NCI-H2196 treated with DMSO at 0.1 percent for 48 hours (cell line): ENCODE measurements around the gene SCN5A.

Experiments used
- DNase-seq: peaks from one replicate; lab custom pipeline; 2025; ENCODE audit not compliant: unreplicated experiment; lab: John Stamatoyannopoulos, UW

The SCN5A gene

GRCh38 chr3:38603731-38604131 lies 45.8 kb downstream of the SCN5A start:
- DNase-seq, result no peak

DNA sequence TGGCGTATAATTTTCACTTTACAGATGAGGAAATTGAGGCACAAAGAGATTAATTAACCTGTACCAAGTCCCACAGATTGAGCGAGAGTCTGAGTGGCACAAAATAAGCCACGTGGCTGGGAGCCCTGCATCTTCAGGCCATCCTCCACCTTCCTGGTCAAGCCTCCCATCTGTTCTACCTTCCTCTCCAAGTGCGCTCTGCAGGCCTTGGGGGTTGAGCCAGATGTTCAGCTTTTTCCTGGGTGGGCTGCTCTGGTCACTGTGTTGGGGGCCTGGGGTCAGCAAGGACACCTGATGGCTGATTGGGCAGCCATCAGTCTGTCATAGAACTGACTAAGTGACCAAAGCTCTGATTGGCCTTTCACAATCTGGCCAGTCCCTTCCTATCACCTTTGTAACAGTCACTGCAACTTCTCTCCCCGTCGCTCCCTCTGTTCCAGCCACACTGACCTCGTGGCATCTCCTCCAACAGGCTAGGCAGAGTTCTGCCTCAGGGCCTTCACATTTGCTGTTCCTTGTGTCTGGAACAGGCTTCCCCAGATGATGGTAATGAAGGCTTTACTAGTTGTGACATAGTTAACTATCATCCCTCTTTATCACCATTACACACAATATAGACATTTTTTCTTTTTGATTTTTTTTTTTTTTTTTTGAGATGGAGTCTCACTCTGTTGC lies 46.8 kb downstream of the SCN5A start:
- DNase-seq, result no peak

DNA sequence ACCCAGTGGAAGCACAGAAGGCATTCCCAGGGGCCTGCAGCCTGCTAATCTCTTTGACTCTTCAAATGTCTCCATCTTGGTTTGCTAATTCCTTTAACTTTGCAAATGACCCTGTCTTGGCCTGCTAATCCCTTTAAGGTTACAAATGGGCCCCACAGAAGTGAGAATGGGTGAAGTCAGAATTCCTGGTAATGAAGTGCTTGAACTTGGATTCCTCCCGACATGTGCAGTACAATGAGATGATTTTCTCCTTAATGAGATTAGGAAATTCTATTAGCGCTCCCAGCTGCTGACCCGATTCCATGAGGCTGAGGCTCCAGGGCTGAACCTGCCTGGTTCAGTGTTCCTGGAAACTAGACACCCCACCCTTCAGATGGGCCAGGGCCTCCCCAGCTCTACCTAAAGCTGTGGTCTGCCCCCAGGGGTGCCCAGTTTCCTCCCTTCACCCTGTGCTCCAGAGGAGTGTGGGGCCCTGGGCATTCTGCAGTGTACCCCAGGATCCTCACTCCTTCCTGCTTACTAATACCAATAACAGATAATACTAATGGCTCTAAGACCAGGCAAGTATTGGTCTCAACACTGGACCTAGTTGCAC lies 47.4 kb downstream of the SCN5A start:
- DNase-seq, result no peak

- no peak for DNase-seq
Observed at GRCh38 chr3:38600551-38600950, 48.9 kb downstream of the SCN5A start.

- DNase-seq, result no peak
Observed at GRCh38 chr3:38599886-38600285, 49.6 kb downstream of the SCN5A start.

GRCh38 chr3:38598791-38599190 lies 50.7 kb downstream of the SCN5A start:
- DNase-seq, result no peak

GRCh38 chr3:38597502-38598060 lies 51.9 kb downstream of the SCN5A start:
- DNase-seq, result no peak

- DNase-seq, result no peak
Observed at GRCh38 chr3:38595393-38595792, 54.1 kb downstream of the SCN5A start.

DNA sequence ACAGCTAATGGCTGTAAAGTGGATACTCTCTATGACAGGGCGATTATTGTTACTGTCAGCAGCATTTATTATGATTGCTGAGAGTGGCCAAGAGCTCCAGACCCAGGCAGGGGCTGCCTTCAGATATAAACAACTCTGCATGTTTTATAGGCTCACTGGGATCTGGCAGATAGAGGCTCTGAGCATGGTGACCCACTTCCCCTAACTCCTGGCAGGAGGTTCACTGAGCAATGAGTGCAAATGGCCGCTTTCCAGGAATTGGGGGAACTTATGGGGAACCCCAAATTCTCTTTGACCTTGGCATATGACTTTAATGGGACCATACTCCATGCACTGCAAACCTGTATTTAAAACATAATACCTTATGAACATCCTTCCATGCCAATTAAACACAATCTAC lies 59.0 kb downstream of the SCN5A start:
- no peak for DNase-seq

DNA sequence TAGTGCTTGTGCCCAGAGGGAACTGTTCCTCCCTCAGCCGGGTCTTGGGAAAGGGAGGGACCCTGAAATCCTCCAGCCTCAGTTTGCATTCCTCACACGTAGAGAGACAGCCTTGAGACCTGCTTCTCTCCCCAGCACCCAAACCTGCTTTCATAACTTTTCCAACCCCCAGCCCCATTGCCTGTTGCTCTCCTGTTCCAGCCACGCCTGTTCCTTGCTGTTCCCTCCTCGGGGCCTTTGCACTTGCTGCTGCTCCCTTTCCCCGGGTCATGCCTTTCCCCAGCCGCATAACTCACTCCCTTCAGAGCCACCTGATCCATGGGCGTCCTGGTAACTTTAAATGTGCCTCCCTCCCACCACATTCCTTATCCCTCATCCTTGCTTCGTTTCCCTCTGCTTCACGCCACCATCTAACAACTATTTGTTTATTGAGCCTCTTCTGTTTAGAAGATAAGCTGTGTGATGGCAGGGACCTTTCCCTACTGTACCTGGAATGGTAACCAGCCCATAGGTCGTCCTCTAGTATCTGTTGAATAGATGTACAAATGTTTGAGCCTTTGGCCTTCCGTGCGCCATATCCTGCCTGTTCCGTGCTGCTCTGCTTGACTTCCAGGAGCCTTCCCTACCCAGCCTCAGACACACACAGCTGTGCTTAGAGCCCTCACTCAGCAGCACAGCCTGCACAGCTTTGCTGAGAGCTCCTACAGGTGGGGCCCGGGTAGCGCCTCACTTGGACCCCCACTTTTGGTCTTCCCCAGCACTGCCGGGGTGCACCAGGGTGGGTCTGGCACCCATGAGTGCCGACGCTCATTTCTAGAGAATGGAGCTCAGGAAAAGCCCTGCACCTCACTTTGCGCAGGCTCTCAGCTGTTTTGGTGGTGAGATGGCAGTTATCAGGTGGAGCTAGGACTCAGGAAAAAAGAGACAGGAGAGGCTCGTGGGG lies 60.2 kb downstream of the SCN5A start:
- DNase-seq, result no peak

DNA sequence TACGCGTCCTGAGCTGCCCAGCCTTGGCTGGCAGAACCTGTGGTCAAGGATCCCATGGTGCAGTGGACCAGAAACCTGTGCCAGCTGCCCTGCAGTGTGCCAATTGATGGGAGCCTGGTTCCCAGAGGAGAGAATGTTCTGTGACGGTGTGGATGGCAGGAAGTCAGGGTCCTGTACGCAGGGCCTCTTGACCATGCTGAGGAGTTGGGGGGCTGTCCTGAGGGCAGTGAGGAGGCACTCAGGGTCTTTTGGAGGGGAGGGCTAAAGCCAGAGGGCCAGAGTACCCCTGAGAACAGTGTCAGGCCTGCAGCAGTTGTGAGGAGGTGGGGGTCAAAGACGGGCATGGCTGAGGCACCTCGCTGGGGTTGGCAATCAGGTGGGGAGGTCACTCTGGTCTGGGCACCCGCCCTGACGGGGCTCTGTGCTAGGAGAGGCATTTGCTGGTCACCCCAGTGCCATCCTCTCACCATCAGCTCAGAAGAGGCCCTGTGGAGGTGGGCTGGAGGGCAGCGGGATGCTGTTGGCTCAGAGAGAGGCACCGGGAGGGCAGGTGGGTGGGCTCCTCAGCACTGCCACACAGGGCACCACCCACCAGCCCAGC lies 61.0 kb downstream of the SCN5A start:
- DNase-seq, result no peak

- DNase-seq, result no peak
Observed at GRCh38 chr3:38587548-38588131, 61.8 kb downstream of the SCN5A start.

- DNase-seq, result no peak
Observed at GRCh38 chr3:38586546-38587520, 62.7 kb downstream of the SCN5A start.

DNA sequence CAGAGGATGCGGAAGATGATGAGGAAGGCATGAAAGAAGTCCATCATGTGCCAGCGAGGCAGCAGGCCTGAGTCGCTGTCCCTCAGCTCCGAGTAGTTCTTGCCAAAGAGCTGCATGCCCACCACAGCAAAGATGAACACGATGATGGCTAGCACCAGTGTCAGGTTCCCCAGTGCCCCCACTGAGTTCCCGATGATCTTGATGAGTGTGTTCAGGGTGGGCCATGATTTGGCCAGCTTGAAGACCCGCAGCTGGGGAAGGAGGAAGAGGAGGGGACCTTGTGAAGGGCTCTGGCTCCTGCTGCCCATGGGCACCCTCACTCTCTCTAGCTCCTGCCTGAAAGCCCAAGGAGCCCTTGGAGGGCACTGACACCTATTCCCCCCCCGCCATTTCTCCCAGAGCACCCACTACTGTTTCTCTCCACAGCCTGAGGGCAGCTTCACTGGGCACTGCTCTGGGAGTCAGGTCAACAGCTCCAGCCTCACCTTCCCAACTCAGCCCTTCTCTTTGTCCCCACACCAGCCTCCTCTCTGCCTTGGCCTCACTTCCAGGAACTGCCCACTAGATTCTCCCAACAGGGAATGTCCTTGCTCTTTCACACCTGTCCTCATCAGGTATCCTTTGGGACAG lies 63.6 kb downstream of the SCN5A start:
- DNase-seq, result no peak

DNA sequence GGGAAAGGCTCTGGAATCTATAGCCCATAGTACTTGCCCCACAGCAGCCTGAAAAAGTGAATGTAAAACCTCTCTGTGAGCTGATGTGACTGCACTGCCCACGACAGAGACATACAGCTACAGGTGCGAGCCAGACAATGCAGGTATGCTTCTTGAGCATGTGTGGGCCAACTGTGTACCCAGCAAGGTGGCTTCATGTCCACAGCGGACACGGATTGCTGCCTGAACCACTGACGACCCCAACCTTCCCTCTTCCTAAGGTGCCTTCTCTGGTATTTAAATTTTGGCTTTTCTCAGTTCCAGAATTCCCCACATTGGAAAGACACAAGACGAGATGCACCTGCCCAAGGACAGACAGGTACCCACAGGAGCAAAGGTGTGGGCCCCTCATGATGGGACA lies 65.8 kb downstream of the SCN5A start:
- no peak for DNase-seq

DNA sequence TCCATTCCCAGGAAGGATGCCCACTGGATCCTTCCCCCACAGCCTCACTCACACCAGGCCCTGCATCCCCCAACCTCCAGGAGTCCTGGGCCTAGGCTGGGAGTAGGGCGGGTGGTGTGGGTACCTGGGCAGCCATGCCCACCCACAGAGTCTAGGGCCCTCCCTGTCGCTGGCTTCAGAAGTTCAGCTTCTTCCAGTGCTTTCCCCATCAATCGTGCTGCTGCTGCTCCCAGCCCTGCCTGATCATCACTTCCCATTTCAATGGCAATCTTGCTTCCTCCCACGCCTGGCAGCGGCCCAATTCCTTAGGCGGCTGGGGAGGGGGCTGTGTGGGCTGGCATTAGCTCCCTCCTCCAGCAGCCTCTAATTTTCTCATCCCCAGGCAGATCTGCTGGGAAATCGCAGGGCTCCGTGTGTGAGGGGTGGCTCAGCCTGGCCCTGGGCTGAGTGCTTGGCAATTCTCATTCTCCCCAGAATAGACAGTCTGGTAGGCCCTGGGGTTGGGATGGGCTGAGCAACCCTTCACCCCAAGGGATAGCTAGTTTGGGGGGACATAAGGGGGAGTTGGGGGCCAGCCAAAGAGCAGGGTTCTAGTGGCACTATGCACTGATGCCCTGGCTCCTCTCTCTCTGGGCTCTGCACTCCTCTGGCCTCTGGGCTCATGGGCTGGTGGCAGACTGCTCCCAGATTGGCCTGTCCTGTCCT lies 66.4 kb downstream of the SCN5A start:
- no peak for DNase-seq

GRCh38 chr3:38582316-38582715 lies 67.2 kb downstream of the SCN5A start:
- DNase-seq, result no peak

GRCh38 chr3:38581774-38582173 lies 67.7 kb downstream of the SCN5A start:
- DNase-seq, result no peak
